ACHN (cell line): ENCODE measurements around the gene PLA2G4F.

Experiments used
- DNase-seq: peaks from one replicate; pipeline ENCODE4 v3.0.0-alpha.2; 2015
- in situ Hi-C: cut with HindIII; loops from 2 replicates; pipeline ENCODE4 v1.10.0; 2017; ENCODE audit warnings: low sequenced_read_pairs, low pct_ligation_motif_present, low pct_unique_long_range_greater_than_20kb

PLA2G4F gene

GRCh38 chr15:42171795-42172194 is 15.4 kb upstream of the PLA2G4F start:
- no peak for DNase-seq
- in situ Hi-C loops: no loop called here

GRCh38 chr15:42171122-42171521 is 14.7 kb upstream of the PLA2G4F start:
- in situ Hi-C loops: no loop called here
- no peak for DNase-seq

GRCh38 chr15:42166225-42166940 is 9.9 kb upstream of the PLA2G4F start:
- DNase-seq: no peak
- in situ Hi-C loops: no loop called here

GRCh38 chr15:42165106-42165505 is 8.7 kb upstream of the PLA2G4F start:
- DNase-seq: no peak
- in situ Hi-C loops: no loop called here

GRCh38 chr15:42163947-42164550 is 7.6 kb upstream of the PLA2G4F start:
- in situ Hi-C loops: no loop called here
- no peak for DNase-seq

- in situ Hi-C loops: no loop called here
These were observed 6.9 kb upstream of the PLA2G4F start for GRCh38 chr15:42163291-42163690.

GRCh38 chr15:42160136-42160535 is 3.7 kb upstream of the PLA2G4F start:
- no peak for DNase-seq
- in situ Hi-C loops: no loop called here

More at GRCh38 chr15:42163291-42163690, 6.9 kb upstream of the PLA2G4F start:
- DNase-seq: no peak

GRCh38 chr15:42159381-42160015 is 3.1 kb upstream of the PLA2G4F start:
- DNase-seq: no peak
- in situ Hi-C loops: no loop called here

GRCh38 chr15:42158941-42159340 is 2.5 kb upstream of the PLA2G4F start:
- in situ Hi-C loops: no loop called here
- DNase-seq: no peak

GRCh38 chr15:42157981-42158765 is 1.7 kb upstream of the PLA2G4F start:
- peak; percentile 14 for DNase-seq
- in situ Hi-C loops: no loop called here

- DNase-seq: no peak
- in situ Hi-C loops: no loop called here
These were observed 945 bp upstream of the PLA2G4F start for GRCh38 chr15:42157381-42157780.

- in situ Hi-C loops: no loop called here
- no peak for DNase-seq
These were observed 742 bp downstream of the PLA2G4F start for GRCh38 chr15:42155546-42156242.

GRCh38 chr15:42154956-42155355 is 1.5 kb downstream of the PLA2G4F start:
- in situ Hi-C loops: no loop called here
- no peak for DNase-seq

- DNase-seq: peak; percentile 26
- in situ Hi-C loops: no loop called here
These were observed 2.1 kb downstream of the PLA2G4F start for GRCh38 chr15:42154212-42154941.

GRCh38 chr15:42153874-42154211 is 2.6 kb downstream of the PLA2G4F start:
- in situ Hi-C loops: no loop called here
- DNase-seq: no peak

GRCh38 chr15:42152921-42153698 is 3.3 kb downstream of the PLA2G4F start:
- in situ Hi-C loops: no loop called here
- DNase-seq: no peak

GRCh38 chr15:42152196-42152920 is 4.1 kb downstream of the PLA2G4F start:
- DNase-seq: no peak
- in situ Hi-C loops: no loop called here
